ENCODE measurements around the gene ITGA1. TPM values are rescaled to one million over a fixed set of nuclear protein-coding genes. Genes with fewer than 3 reads are reported as not detected.
"Not testable (repeated sequence)": the region's sequence is repeated elsewhere in the genome, so short reads cannot be mapped to it uniquely, and the experiment has no call there.

ITGA1 gene
- total RNA-seq, 2 donors from 2014 or later: 125 to 169 TPM

- ATAC-seq (ENCODE audit: insufficient number of reproducible peaks, low FRiP score, low read depth): no peak
- no peak for TF ChIP-seq CTCF (IDR thresholded peaks at IDR 0.05)
- Histone ChIP-seq H3K4me1 (ENCODE audit: control insufficient read depth in 1 of 2, low read depth in 2 of 2) (peaks cover 15 to 43% of the 10 kb centered on the region in 2 donors), H3K27ac (peak overlapping the region; percentile 37 to 70), H3K4me3 (no peak overlapping the region), H3K27me3 (replicated peaks; ENCODE audit: insufficient read depth) (no peaks in the 10 kb centered on the region), H3K9me3 (no peaks in the 10 kb centered on the region), H3K36me3 (no peaks in the 10 kb centered on the region)
- DNase-seq (ENCODE audit: low spot score): no peak
Observed at GRCh38 chr5:52864884-52865283, 77.2 kb downstream of the ITGA1 start.

- Histone ChIP-seq H3K4me1 (ENCODE audit: control insufficient read depth in 1 of 2, low read depth in 2 of 2) (peaks cover 19 to 53% of the 10 kb centered on the region in 2 donors), H3K27ac (peak overlapping the region in 1 of 2 donors; percentile 12)
- DNase-seq (ENCODE audit: low spot score); H3K9me3 ChIP-seq; ATAC-seq (ENCODE audit: insufficient number of reproducible peaks, low FRiP score, low read depth); H3K27me3 ChIP-seq (replicated peaks; ENCODE audit: insufficient read depth); H3K4me3 ChIP-seq; H3K36me3 ChIP-seq: not testable (repeated sequence)
Observed at GRCh38 chr5:52865991-52866390, 78.3 kb downstream of the ITGA1 start.

GRCh38 chr5:52867809-52868208 lies 80.1 kb downstream of the ITGA1 start:
- TF ChIP-seq CTCF (IDR thresholded peaks at IDR 0.05): no peak
- Histone ChIP-seq H3K27me3 (replicated peaks; ENCODE audit: insufficient read depth) (no peaks in the 10 kb centered on the region), H3K9me3 (no peaks in the 10 kb centered on the region), H3K27ac (peak overlapping the region; percentile 51 to 57), H3K4me1 (ENCODE audit: control insufficient read depth in 1 of 2, low read depth in 2 of 2) (peaks cover 19 to 52% of the 10 kb centered on the region in 2 donors), H3K36me3 (no peaks in the 10 kb centered on the region), H3K4me3 (no peak overlapping the region)
- no peak for ATAC-seq (ENCODE audit: insufficient number of reproducible peaks, low FRiP score, low read depth)
- no peak for DNase-seq (ENCODE audit: low spot score)

GRCh38 chr5:52868417-52868816 lies 80.7 kb downstream of the ITGA1 start:
- H3K36me3 ChIP-seq: no peaks in the 10 kb centered on the region
- no peak overlapping the region for H3K27ac ChIP-seq
- no peak for DNase-seq (ENCODE audit: low spot score)
- H3K4me1 ChIP-seq (ENCODE audit: control insufficient read depth in 1 of 2, low read depth in 2 of 2): peaks cover 19 to 46% of the 10 kb centered on the region in 2 donors
- no peaks in the 10 kb centered on the region for H3K9me3 ChIP-seq
- no peak for ATAC-seq (ENCODE audit: insufficient number of reproducible peaks, low FRiP score, low read depth)
- no peak for TF ChIP-seq CTCF (IDR thresholded peaks at IDR 0.05)
- no peak overlapping the region for H3K4me3 ChIP-seq
- H3K27me3 ChIP-seq (replicated peaks; ENCODE audit: insufficient read depth): no peaks in the 10 kb centered on the region

- TF ChIP-seq CTCF (IDR thresholded peaks at IDR 0.05): no peak
- Histone ChIP-seq H3K9me3 (no peaks in the 10 kb centered on the region), H3K4me3 (no peak overlapping the region), H3K27me3 (replicated peaks; ENCODE audit: insufficient read depth) (no peaks in the 10 kb centered on the region), H3K36me3 (no peaks in the 10 kb centered on the region), H3K27ac (no peak overlapping the region), H3K4me1 (ENCODE audit: control insufficient read depth in 1 of 2, low read depth in 2 of 2) (peaks cover 14 to 36% of the 10 kb centered on the region in 2 donors)
- ATAC-seq (ENCODE audit: insufficient number of reproducible peaks, low FRiP score, low read depth) (no peak), DNase-seq (ENCODE audit: low spot score) (no peak)
Observed at GRCh38 chr5:52869391-52869790, 81.7 kb downstream of the ITGA1 start.

- no peak for TF ChIP-seq CTCF (IDR thresholded peaks at IDR 0.05)
- H3K4me1 ChIP-seq (ENCODE audit: control insufficient read depth in 1 of 2, low read depth in 2 of 2): peaks cover 11 to 30% of the 10 kb centered on the region in 2 donors
- ATAC-seq (ENCODE audit: insufficient number of reproducible peaks, low FRiP score, low read depth): peak; percentile 57
Observed at GRCh38 chr5:52870448-52870847, 82.7 kb downstream of the ITGA1 start.

More at GRCh38 chr5:52870448-52870847, 82.7 kb downstream of the ITGA1 start:
- Histone ChIP-seq H3K27me3 (replicated peaks; ENCODE audit: insufficient read depth) (no peaks in the 10 kb centered on the region), H3K27ac (peak overlapping the region; percentile 46 to 48), H3K9me3 (no peaks in the 10 kb centered on the region), H3K36me3 (no peaks in the 10 kb centered on the region), H3K4me3 (no peak overlapping the region)
- DNase-seq (ENCODE audit: low spot score): peak; percentile 31
